Measurements from ENCODE around the gene FURIN.

FURIN gene

DNA sequence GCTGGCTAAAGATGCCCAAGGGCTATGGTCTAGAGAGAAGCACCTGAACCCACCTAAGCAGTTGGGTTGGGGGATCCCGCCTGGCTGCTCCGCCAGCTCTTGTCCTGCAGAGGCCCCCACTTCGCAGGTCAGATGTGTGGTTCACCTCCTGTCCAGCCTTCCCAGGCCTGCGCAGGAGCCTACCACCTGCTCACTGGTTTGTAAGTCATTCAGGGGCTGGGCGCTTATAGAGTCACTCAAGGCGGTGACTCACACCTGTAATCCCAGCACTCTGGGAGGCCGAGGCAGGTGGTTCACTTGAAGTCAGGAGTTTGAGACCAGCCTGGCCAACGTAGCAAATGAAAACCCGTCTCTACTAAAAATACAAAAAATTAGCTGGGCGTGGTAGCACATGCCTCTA lies 3.9 kb upstream of the FURIN start:
- no peak overlapping the region for H3K4me3 ChIP-seq (ENCODE audit: low read depth, low read length)
- no peak for DNase-seq (ENCODE audit: low read depth)
- TF ChIP-seq, protein P1, sequence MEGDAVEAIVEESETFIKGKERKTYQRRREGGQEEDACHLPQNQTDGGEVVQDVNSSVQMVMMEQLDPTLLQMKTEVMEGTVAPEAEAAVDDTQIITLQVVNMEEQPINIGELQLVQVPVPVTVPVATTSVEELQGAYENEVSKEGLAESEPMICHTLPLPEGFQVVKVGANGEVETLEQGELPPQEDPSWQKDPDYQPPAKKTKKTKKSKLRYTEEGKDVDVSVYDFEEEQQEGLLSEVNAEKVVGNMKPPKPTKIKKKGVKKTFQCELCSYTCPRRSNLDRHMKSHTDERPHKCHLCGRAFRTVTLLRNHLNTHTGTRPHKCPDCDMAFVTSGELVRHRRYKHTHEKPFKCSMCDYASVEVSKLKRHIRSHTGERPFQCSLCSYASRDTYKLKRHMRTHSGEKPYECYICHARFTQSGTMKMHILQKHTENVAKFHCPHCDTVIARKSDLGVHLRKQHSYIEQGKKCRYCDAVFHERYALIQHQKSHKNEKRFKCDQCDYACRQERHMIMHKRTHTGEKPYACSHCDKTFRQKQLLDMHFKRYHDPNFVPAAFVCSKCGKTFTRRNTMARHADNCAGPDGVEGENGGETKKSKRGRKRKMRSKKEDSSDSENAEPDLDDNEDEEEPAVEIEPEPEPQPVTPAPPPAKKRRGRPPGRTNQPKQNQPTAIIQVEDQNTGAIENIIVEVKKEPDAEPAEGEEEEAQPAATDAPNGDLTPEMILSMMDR (conservative IDR thresholded peaks at IDR 0.05; ENCODE audit: low read depth, low read length): no peak

DNA sequence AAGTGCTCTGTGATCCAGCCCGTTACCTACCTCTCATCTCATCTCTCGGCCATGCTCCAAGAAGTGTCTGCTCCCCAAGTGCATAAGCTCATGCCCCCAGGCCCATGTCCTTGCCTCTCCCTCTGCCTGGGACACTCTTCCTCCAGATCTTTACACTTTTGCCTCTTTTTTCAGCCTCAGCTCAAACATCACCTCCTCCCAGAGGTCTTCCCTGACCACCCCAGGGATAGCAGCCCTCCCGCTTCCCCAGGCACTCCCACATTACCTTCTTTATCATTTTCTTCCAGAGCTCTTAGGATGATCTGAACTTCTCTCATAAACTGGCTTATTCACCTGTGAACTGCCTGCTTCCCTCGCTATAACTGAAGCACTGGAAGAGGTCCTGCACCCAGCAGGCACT lies 2.7 kb upstream of the FURIN start:
- TF ChIP-seq, protein P1 (conservative IDR thresholded peaks at IDR 0.05; ENCODE audit: low read depth, low read length): no peak
- DNase-seq (ENCODE audit: low read depth): no peak
- no peak overlapping the region for H3K4me3 ChIP-seq (ENCODE audit: low read depth, low read length)

DNA sequence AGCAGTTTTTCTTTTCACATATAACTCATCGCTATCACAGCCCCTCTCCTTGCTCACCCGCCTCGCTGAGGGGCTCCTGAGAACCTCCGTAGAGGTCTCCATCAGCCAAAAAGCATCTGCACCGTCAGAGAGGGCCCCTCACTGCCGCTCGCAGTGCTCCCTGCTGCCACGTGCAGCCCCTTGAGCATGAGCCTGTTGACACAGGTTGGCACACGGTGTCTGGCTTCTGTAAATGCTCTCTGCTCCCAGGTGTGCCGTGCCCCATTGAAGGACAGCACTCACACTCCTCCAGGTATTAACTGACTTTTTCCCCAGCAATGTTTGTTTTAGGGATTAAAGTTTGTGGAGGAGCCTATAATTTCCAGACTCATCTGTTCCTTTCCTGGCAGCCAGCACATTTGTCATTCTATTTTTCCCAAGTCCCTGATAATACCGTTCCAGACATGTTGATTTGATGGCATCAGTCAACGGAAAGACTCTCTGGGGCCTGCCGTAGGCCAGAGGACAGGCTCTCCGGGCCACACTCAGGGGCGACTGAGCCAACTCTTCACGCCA lies 2.1 kb upstream of the FURIN start:
- no peak overlapping the region for H3K4me3 ChIP-seq (ENCODE audit: low read depth, low read length)
- no peak for DNase-seq (ENCODE audit: low read depth)
- TF ChIP-seq, protein P1 (conservative IDR thresholded peaks at IDR 0.05; ENCODE audit: low read depth, low read length): no peak

DNA sequence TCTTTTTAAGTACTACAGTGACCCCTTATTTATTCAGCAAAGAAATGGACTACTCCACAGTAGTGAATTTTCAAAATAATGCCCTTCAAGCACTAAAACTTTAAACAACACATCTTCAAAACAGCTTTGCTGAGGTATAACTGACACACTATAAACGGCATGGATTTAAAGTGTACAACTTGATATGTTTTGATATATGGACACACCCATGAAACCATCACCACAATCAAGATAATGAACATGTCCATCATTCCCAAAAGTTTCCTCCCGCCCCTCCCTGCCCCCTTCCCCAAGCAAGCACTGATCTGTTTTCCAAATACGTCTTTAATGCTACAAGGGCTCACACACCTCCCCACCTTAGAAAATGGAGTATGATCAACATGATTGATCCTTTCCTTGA lies 1.6 kb upstream of the FURIN start:
- TF ChIP-seq, protein P1 (conservative IDR thresholded peaks at IDR 0.05; ENCODE audit: low read depth, low read length): no peak
- DNase-seq (ENCODE audit: low read depth): no peak

DNA sequence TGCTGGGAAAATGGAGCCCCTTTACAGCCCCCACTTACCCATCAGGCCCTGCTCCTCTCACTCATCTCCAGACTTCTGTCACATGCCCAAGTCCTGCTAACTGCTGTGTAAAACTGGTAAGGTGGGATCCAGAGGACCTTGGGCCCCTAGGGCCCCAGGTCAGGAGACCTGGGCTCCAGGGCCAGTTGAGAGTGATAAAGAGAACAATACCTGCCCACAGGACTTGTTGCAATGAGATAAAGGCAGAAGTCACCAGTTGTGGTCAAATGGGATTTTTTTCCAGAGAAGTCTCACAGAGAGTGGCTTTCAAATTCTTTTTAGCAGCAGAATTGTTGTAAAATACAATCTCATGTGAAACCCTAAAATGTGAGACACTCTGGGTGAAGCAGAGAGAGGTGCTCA lies 753 bp downstream of the FURIN start:
- no peak overlapping the region for H3K4me3 ChIP-seq (ENCODE audit: low read depth, low read length)
- TF ChIP-seq, protein P1 (conservative IDR thresholded peaks at IDR 0.05; ENCODE audit: low read depth, low read length): no peak

More for the DNA sequence above, 1.6 kb upstream of the FURIN start:
- no peak overlapping the region for H3K4me3 ChIP-seq (ENCODE audit: low read depth, low read length)

DNA sequence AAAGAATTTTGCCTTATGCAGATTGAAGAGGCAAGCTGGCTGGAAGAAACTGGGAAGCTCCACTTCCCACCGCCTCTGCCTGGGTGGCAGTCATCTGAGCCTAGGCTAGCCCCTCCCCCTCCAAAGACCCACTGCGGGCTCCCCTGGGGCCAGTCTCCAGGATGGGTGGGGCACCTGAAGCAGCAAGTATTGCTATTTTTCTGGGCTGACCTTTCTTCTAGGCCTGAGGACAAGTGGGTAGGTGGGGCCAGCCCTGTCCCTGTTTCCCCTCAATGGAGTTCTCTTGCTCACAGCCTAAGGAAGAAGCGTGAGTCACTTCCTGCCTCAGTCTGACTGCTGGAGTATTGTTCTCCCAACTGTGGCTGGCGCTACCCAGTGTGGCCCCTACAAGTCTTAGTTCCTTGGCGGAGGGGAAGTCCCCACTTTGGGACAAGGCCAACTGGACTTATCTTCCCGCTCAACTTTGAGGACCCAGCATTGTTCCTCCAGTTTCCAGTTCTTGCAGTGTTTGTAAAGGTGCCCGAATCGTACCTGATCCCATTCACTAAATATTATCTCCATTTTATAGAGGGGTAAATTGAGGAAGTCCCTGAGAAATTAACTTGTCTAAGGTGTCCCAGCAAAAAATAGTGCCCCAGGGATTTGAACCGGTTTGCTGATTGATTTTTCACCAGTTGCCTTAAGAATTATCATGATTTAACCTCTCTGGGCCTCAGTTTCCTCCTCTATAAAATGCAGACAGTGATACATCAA lies 1.4 kb downstream of the FURIN start:
- DNase-seq (ENCODE audit: low read depth): peak; percentile 81
- H3K4me3 ChIP-seq (ENCODE audit: low read depth, low read length): no peak overlapping the region
- TF ChIP-seq, protein P1 (conservative IDR thresholded peaks at IDR 0.05; ENCODE audit: low read depth, low read length): no peak

More for the DNA sequence above, 753 bp downstream of the FURIN start:
- no peak for DNase-seq (ENCODE audit: low read depth)
